Peyer's patch (tissue), 4 donors: ENCODE data around the gene SPECC1L.

ENCODE experiments used
- POLR2A ChIP-seq, 2 donors: fragments of 450-650 bp; IDR thresholded peaks; one replicate each; pipeline ENCODE4 v1.5.1; 2017; ENCODE audit warnings: antibody characterized with exemption in 2 of 2, mild to moderate bottlenecking in 2 of 2, moderate library complexity in 2 of 2
- TF ChIP-seq, protein P1 (sequence below), 6 experiments: fragments of 450-650 bp in 4 of 6; fragments of 200-600 bp in 2 of 6; sonication (generic) in 1 of 6; IDR thresholded peaks; one replicate each; pipeline ENCODE4 v1.5.1; 2017 to 2019; ENCODE audit warnings: antibody characterized with exemption in 6 of 6, mild to moderate bottlenecking in 3 of 6, moderate library complexity in 1 of 6

DNA sequence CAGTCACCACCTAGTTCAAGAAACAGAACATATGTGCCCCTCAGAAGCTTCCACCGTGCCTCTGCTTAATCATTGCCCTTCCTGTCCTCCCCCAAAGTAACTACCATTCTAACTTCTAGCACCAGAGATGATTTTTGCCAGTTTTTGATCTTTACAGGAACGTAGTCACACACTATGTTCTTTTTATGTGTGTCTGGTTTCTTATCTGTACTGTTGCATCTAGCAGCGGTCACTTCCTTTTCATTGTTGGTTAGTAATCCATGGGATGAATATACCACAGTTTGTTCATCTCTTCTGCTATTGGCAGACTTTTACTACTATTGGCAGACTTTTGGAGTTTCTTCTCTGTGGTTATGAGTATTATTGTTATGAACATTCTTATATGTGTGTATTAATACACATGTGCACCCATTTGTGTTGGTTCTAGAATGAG, 34.6 kb downstream of the SPECC1L start:
- TF ChIP-seq, protein P1, sequence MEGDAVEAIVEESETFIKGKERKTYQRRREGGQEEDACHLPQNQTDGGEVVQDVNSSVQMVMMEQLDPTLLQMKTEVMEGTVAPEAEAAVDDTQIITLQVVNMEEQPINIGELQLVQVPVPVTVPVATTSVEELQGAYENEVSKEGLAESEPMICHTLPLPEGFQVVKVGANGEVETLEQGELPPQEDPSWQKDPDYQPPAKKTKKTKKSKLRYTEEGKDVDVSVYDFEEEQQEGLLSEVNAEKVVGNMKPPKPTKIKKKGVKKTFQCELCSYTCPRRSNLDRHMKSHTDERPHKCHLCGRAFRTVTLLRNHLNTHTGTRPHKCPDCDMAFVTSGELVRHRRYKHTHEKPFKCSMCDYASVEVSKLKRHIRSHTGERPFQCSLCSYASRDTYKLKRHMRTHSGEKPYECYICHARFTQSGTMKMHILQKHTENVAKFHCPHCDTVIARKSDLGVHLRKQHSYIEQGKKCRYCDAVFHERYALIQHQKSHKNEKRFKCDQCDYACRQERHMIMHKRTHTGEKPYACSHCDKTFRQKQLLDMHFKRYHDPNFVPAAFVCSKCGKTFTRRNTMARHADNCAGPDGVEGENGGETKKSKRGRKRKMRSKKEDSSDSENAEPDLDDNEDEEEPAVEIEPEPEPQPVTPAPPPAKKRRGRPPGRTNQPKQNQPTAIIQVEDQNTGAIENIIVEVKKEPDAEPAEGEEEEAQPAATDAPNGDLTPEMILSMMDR (IDR thresholded peaks at IDR 0.05), result no peak
- TF ChIP-seq POLR2A (IDR thresholded peaks at IDR 0.05), result no peak
